ENCODE measurements around the gene UST. TPM values are rescaled to one million over a fixed set of nuclear protein-coding genes. Genes with fewer than 3 reads are reported as not detected.

The UST gene
- total RNA-seq, 1 donor from 2014 or later: 9.7 TPM

DNA sequence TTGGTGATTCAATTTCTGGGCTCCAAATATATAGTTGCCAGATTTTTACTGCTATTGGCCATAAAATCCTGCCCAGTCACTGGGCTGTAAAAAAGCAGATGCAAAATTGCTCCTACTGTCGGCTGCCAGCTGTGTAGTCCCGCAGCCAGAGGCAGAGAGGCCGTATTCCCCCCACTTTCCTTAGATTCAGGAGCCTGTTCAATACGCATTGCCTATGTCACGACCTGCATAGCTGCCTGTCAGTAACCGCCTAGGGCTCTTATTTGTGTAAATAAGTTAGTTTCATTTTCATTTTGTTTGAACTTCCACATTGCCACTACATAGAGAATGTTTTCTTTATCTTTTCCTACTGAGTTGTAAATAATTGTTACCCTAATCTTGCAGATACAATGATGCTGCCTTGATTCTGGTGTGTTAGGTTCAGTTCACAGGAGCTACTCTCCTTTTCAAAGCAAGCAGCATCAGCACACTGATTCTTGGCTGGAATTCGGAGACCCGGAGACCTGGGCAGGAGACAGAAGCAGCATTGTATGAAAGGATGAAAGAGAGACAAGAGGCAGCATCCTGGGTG, 46.0 kb upstream of the UST start:
- Mint-ChIP-seq H3K36me3 (no peaks in the 10 kb centered on the region), H3K9me3 (no peaks in the 10 kb centered on the region), H3K27ac (no peak overlapping the region), H3K4me3 (peak overlapping the region; percentile 16), H3K27me3 (no peaks in the 10 kb centered on the region), H3K4me1 (ENCODE audit: unreplicated experiment) (peaks cover 7% of the 10 kb centered on the region)
- no peak for TF ChIP-seq CTCF (conservative IDR thresholded peaks at IDR 0.05)
- peak; percentile 32 for DNase-seq (ENCODE audit: extremely low spot score, unreplicated experiment)

- H3K27me3 Mint-ChIP-seq: no peaks in the 10 kb centered on the region
- no peak for DNase-seq (ENCODE audit: extremely low spot score, unreplicated experiment)
- no peak overlapping the region for H3K4me3 Mint-ChIP-seq
- no peaks in the 10 kb centered on the region for H3K36me3 Mint-ChIP-seq
- no peak for TF ChIP-seq CTCF (conservative IDR thresholded peaks at IDR 0.05)
- no peak overlapping the region for H3K27ac Mint-ChIP-seq
- peaks cover 7% of the 10 kb centered on the region for H3K4me1 Mint-ChIP-seq (ENCODE audit: unreplicated experiment)
- H3K9me3 Mint-ChIP-seq: no peaks in the 10 kb centered on the region
Observed at GRCh38 chr6:148701375-148701774, 45.5 kb upstream of the UST start.

DNA sequence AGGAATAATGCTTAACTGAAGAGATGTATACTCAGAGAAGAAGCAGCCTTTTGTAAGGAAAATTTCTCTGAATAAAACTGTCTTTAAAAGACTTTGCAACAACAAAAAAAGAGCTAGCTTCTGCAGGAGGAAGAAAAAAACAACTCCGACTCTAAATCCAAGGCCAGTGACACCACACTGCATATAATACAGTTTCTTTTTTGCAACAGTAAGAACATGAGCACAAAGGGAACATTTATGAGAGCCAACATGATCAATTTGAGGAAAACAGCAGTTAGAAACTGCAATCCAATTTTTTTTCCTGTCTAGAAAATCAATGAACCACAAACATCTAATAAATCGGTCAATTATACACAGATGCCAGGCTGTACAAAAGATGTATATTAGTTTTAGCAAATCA, 42.9 kb upstream of the UST start:
- Mint-ChIP-seq H3K27ac (no peak overlapping the region), H3K4me1 (ENCODE audit: unreplicated experiment) (peaks cover 7% of the 10 kb centered on the region), H3K4me3 (no peak overlapping the region), H3K9me3 (no peaks in the 10 kb centered on the region), H3K36me3 (no peaks in the 10 kb centered on the region), H3K27me3 (no peaks in the 10 kb centered on the region)
- no peak for DNase-seq (ENCODE audit: extremely low spot score, unreplicated experiment)
- TF ChIP-seq CTCF (conservative IDR thresholded peaks at IDR 0.05): no peak

DNA sequence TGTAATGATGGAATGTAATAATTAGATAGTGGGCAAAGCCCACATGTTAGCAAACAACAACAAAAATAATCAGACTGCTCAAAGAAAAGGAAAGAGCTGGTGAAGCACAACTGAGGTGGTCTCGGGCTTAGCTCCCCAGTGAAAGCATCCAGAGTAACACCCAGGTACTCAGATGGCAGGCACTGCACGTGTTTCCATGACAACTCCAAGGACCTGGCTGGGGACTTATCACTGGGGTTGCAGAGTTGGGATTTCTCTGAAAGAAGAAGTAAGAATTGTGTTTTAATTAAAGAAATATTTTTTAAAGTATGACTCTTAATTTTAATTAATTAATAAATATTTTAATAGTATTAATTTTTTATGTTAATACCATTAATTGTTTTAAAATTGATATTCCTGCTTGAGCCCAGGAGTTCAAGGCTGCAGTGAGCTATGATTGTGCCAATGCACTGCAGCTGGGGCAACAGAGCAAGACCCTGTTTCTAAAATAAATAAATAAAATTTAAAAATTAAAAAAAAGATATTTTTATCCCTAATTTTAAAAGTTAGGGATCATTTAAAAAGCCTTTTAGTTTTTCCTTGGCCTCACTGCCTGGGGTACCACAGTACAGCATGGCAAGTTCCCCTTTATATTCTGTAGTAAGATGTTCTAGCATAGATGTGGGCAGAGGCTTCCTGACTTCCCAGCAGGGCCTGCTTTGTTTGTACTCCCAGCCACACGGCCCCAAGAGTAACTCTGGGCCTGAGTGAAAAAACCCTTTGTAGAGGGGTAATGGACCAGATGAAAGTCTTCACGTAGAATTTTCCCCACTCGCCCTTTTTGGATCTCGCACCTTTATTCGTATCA, 42.2 kb upstream of the UST start:
- Mint-ChIP-seq H3K27ac (no peak overlapping the region), H3K36me3 (no peaks in the 10 kb centered on the region), H3K4me3 (no peak overlapping the region), H3K27me3 (no peaks in the 10 kb centered on the region), H3K9me3 (no peaks in the 10 kb centered on the region), H3K4me1 (ENCODE audit: unreplicated experiment) (peaks cover 7% of the 10 kb centered on the region)
- no peak for DNase-seq (ENCODE audit: extremely low spot score, unreplicated experiment)
- no peak for TF ChIP-seq CTCF (conservative IDR thresholded peaks at IDR 0.05)

GRCh38 chr6:148708707-148709106, 38.1 kb upstream of the UST start:
- no peak for DNase-seq (ENCODE audit: extremely low spot score, unreplicated experiment)
- Mint-ChIP-seq H3K36me3 (no peaks in the 10 kb centered on the region), H3K27ac (no peak overlapping the region), H3K4me1 (ENCODE audit: unreplicated experiment) (no peaks in the 10 kb centered on the region), H3K9me3 (no peaks in the 10 kb centered on the region), H3K4me3 (no peak overlapping the region), H3K27me3 (no peaks in the 10 kb centered on the region)
- TF ChIP-seq CTCF (conservative IDR thresholded peaks at IDR 0.05): no peak
